KOPT-K1 (cell line): Measurements from ENCODE around the gene MARK1.
"Not testable (repeated sequence)": the region's sequence is repeated elsewhere in the genome, so short reads cannot be mapped to it uniquely, and the experiment has no call there.

Source experiments
- H3K27ac ChIP-seq: fragments of 200-600 bp; sonication (generic); 2 replicates; pipeline ENCODE4 v1.5.1; 2016; ENCODE audit warnings: antibody characterized with exemption, mild to moderate bottlenecking, low read depth, low read length; ENCODE audit not compliant: poor library complexity, severe bottlenecking
- H3K36me3 ChIP-seq: fragments of 200-600 bp; sonication (generic); 2 replicates; pipeline ENCODE4 v1.5.1; 2017; ENCODE audit warnings: antibody characterized with exemption, mild to moderate bottlenecking, low read length, moderate library complexity; ENCODE audit not compliant: insufficient read depth
- H3K9me3 ChIP-seq: fragments of 200-600 bp; sonication (generic); 2 replicates; pipeline ENCODE4 v1.5.1; 2017; ENCODE audit warnings: antibody characterized with exemption, low read length, mild to moderate bottlenecking; ENCODE audit not compliant: insufficient read depth, poor library complexity, severe bottlenecking

Gene MARK1

GRCh38 chr1:220683716-220684115 lies 155.8 kb downstream of the MARK1 start:
- H3K27ac ChIP-seq, H3K9me3 ChIP-seq, H3K36me3 ChIP-seq: not testable (repeated sequence)

- no peak overlapping the region for H3K27ac ChIP-seq
- no peaks in the 10 kb centered on the region for H3K36me3 ChIP-seq
- no peaks in the 10 kb centered on the region for H3K9me3 ChIP-seq
These were observed 157.0 kb downstream of the MARK1 start for GRCh38 chr1:220684890-220685289.

GRCh38 chr1:220685879-220686278 lies 157.9 kb downstream of the MARK1 start:
- H3K27ac ChIP-seq: no peak overlapping the region
- H3K9me3 ChIP-seq: no peaks in the 10 kb centered on the region
- no peaks in the 10 kb centered on the region for H3K36me3 ChIP-seq

GRCh38 chr1:220687809-220688208 lies 159.9 kb downstream of the MARK1 start:
- Histone ChIP-seq H3K9me3 (no peaks in the 10 kb centered on the region), H3K36me3 (no peaks in the 10 kb centered on the region), H3K27ac (no peak overlapping the region)

- no peaks in the 10 kb centered on the region for H3K36me3 ChIP-seq
- H3K27ac ChIP-seq: no peak overlapping the region
- no peaks in the 10 kb centered on the region for H3K9me3 ChIP-seq
These were observed 161.7 kb downstream of the MARK1 start for GRCh38 chr1:220689666-220690065.

GRCh38 chr1:220690140-220691052 lies 162.5 kb downstream of the MARK1 start, which contains the start of gene C1orf115:
TSS of gene C1orf115 (plus strand) at chr1:220690363. CDS start at chr1:220690403, 40 bp downstream.
- Histone ChIP-seq H3K36me3 (no peaks in the 10 kb centered on the region), H3K27ac (no peak within 1 kb of the TSS), H3K9me3 (no peaks in the 10 kb centered on the region)

- no peak overlapping the region for H3K27ac ChIP-seq
- H3K9me3 ChIP-seq: no peaks in the 10 kb centered on the region
- no peaks in the 10 kb centered on the region for H3K36me3 ChIP-seq
These were observed 163.2 kb downstream of the MARK1 start for GRCh38 chr1:220691053-220691684.

- no peak overlapping the region for H3K27ac ChIP-seq
- H3K36me3 ChIP-seq: no peaks in the 10 kb centered on the region
- no peaks in the 10 kb centered on the region for H3K9me3 ChIP-seq
These were observed 164.7 kb downstream of the MARK1 start for GRCh38 chr1:220692436-220693228.

GRCh38 chr1:220694866-220695382 lies 167.0 kb downstream of the MARK1 start:
- H3K9me3 ChIP-seq: no peaks in the 10 kb centered on the region
- H3K36me3 ChIP-seq: no peaks in the 10 kb centered on the region
- H3K27ac ChIP-seq: no peak overlapping the region

GRCh38 chr1:220695426-220695825 lies 167.5 kb downstream of the MARK1 start:
- H3K9me3 ChIP-seq: no peaks in the 10 kb centered on the region
- no peaks in the 10 kb centered on the region for H3K36me3 ChIP-seq
- no peak overlapping the region for H3K27ac ChIP-seq

- H3K27ac ChIP-seq: no peak overlapping the region
- H3K36me3 ChIP-seq: no peaks in the 10 kb centered on the region
- H3K9me3 ChIP-seq: no peaks in the 10 kb centered on the region
These were observed 168.4 kb downstream of the MARK1 start for GRCh38 chr1:220696226-220696862.

- no peaks in the 10 kb centered on the region for H3K9me3 ChIP-seq
- H3K36me3 ChIP-seq: no peaks in the 10 kb centered on the region
- no peak overlapping the region for H3K27ac ChIP-seq
These were observed 168.9 kb downstream of the MARK1 start for GRCh38 chr1:220696863-220697231.

- no peak overlapping the region for H3K27ac ChIP-seq
- no peaks in the 10 kb centered on the region for H3K36me3 ChIP-seq
- no peaks in the 10 kb centered on the region for H3K9me3 ChIP-seq
These were observed 169.4 kb downstream of the MARK1 start for GRCh38 chr1:220697326-220697725.

- no peaks in the 10 kb centered on the region for H3K36me3 ChIP-seq
- no peaks in the 10 kb centered on the region for H3K9me3 ChIP-seq
- H3K27ac ChIP-seq: no peak overlapping the region
These were observed 170.7 kb downstream of the MARK1 start for GRCh38 chr1:220698607-220699016.
